GM19328 (cell line): Measurements from ENCODE around the gene GTF2IRD1.
"Not testable (repeated sequence)": the region's sequence is repeated elsewhere in the genome, so short reads cannot be mapped to it uniquely, and the experiment has no call there.

Experiments used
- ATAC-seq: cut with Tn5 transposase; IDR thresholded peaks from one replicate; pipeline ENCODE4 v1.9.1; 2021; ENCODE audit warnings: mild to moderate bottlenecking, moderate library complexity; ENCODE audit not compliant: unreplicated experiment

GTF2IRD1 gene

DNA sequence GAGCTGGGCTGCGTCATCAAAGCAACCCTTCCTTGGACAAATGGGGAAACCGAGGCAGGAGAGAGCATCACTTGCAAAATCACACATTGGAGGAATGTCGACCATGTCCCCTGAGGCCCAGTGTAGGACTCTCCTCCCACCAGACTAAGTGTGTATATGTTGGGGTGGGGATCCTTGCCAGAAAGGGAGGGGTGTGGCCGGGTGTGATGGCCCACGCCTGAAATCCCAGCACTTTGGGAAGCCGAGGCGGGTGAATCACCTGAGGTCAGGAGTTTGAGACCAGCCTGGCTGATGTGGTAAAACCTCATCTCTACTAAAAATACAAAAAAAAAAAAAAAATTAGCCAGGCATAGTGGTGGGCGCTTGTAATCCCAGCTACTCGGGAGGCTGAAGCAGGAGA is 23.3 kb upstream of the GTF2IRD1 start:
- not testable (repeated sequence) for ATAC-seq

DNA sequence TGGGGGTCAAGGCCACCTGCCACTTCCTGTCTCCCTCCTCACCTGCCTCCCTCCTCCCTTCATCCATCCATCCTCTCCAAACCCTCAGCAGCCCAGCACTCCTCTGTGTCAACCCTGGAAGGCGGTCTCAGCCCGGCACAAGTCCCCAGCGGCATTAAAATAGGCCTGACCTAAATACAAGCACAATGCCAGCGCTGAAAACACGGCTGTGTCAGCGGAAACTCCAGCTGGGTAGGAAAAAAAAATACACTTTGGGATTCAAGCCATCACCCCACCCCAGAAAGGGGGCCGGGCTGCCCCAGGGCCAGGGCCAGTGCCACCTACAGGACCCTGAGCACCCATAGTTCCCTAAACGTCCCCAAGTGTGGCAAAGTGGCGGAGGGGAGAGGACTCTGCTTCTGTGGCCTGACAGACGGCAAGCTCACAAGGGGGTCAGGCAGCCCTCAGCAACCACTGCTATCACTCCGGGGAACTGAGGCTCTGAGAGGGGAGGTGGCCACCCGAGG is 22.7 kb upstream of the GTF2IRD1 start:
- no peak for ATAC-seq

DNA sequence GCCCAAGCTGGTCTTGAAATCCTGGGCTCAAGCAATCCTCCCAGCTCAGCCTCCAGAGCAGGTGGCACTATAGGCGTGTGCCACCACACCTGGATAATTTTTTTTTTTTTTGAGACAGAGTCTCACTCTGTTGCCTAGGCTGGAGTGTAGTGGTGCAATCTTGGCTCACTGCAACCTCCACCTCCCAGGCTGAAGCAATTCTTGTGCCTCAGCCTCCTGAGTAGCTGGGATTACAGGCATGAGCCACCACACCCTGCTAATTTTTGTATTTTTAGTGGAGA is 16.5 kb upstream of the GTF2IRD1 start:
- not testable (repeated sequence) for ATAC-seq

DNA sequence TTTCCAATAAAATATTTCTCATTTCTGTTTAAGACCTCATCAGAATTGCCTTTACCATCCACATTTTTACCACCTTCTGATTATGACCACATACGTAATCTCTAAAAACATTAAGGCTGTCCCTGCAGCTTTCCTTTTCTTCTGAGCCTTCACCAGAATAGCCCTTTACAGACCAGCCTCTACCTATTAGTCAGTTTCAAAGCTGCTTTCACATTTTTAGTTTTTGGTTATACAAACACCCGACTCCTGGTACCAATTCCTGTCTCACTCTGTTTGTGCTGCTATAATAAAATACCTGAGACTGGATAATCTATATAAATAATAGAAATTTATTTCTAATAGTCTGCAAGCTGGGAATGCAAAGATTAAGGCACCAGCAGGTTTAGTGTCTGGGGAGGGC is 15.4 kb upstream of the GTF2IRD1 start:
- no peak for ATAC-seq

DNA sequence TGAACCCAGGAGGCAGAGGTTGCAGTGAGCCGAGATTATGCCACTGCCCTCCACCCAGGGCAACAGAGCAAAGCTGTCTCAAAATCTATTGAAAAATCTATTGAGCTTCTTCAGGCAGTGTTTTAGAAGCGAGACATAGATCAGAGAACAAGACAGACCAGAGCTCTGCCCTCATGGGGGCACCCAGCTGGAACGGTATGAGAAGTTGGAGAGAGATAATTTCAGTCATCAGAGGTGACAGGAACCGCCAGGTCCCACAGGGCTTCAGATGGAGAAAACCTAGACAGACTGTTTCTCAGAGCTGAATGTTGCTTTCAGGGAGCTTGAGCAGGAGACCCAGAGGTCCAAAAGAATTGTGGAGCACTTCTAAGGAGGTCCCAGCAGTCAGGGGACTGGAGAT is 14.2 kb upstream of the GTF2IRD1 start:
- no peak for ATAC-seq

DNA sequence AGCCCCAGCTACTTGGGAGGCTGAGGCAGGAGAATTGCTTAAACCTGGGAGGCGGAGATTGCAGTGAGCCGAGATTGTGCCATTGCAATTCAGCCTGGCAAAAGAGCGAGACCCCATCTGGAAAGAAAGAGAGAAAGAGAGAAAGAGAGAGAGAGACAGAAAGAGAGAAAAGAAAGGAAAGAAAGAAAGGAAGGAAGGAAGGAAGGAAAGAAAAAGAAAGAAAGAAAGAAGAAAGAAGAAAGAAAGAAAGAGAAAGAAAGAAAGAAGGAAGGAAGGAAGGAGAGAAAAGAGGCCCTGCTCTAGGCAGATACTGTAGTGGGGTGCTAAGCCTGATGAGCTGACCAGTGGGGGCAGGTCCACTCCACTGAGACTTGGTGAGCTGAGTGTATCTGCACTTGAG is 13.6 kb upstream of the GTF2IRD1 start:
- ATAC-seq = not testable (repeated sequence)

DNA sequence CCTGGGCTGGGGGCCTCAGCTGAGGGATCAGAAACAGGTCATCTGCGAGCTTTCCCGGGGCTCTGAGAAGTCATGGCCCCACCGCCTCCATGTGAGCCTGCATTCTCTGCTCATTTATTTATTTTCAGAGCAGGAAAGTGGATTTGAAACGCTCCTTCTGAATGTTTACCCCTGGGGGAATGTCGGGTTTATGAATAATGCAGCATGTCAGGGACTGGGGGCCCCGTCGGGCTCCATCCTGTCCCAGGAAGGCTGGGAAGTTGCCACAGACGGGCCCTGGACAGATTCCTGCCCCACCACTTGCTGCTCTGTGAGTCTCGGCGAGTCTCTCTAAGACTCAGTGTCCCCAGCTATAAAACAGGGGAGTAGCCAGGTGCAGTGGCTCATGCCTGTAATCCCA is 11.9 kb upstream of the GTF2IRD1 start:
- ATAC-seq = no peak

DNA sequence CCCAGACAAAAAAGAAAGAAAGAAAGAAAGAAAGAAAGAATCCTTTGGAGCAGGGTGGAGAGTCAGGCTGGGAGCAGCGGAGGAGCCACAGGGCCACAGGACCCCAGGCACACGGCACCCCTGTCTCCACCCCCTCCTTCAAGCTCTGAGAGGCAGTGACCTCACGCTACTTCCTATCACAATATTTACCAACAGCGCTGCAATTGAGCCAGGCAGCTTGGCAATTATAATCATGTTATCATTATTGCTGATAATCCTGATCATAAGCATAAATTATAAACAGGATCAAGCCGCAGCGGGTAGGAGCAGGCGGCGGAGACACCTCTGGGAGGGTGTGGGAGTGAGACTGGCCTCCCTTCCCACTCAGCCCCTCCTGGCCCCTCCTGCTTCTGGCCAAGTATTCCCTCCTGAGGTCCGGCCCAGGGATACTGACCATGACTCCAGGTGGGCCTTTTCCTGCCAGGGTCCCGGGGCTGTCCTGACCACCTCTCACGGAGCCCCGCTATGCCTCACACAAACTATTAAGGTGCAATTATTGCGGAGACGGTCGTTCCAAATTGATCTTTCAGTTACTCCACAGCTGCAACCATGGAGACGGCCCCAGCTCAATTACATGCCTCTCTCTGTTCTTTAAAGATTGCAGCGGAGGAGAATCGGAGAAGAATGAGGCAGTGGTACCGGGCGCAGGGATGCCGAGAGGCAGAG is 10.0 kb upstream of the GTF2IRD1 start:
- no peak for ATAC-seq

DNA sequence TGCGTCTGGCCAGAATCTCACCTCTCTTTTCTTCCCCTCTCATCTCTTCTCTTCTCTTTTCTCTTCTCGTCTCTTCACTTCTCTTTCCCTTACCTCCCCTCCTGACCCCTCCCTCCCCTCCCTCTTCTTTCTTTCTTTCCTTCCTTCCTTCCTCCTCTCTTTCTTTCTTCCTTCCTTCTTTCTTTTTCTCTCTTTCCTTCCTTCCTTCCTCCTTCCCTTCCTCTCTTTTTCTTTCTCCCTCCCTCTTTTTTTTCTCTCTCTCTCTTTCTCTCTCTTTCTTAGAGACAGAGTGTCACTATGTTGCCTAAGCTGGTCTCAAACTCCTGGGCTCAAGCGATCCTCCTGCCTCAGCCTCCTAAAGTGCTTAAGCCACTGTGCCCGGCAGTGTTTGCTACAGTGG is 4.6 kb upstream of the GTF2IRD1 start:
- no peak for ATAC-seq

DNA sequence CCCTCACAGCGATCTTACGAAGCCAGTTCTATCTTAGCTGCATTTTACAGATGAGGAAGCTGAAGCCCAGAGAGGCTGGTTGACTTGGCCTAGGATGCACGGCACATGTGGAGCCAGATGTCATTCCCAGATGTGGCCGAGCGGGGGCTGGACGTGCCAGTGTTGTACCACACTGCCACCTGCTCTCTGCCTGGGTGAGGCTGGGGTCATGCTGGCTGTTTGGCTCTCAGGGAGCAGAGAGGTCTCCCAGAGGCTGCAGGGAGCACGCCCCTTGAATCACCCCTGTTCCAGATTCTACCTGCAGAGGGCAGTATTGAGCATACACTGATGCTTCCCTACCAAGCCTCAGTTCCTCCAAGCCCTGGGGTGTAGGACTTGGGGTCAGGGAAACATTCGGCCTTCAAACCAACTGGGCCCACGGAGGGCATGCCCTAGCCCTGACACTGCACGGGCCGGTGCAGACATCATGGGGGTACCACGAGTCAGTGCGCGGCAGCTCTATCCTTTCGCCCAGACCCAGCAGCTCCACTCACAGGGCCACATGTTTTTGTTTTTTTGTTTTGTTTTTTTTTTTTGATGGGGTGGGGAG is 3.8 kb upstream of the GTF2IRD1 start:
- no peak for ATAC-seq

DNA sequence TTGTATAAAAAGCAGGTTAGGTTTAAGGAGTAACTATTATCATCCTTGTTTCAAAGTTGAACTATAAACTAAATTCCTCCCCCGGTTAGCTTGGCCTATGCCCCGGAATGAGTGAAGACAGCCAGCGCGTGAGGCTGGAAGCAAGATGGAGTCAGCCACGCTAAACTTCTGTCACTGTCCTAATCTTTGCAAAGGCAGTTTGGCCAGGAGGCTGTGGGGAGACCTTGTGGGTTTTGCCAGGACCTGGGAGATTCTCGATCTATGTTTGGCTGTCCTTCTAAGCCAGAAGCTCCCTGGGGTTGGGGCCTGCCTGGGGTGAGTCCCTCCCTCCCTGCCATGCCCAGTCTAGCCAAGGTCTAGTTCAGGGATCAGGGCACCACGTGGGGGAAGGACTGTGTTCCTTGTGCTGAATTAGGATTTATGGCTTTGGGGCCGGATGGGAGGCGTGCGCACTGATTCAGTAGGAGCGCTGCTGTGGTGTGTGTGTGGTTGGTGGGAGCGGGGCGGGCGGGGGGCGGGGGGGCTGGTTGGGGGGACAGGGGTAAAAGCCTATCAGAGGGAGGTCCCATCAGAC is 871 bp upstream of the GTF2IRD1 start:
- ATAC-seq = no peak

DNA sequence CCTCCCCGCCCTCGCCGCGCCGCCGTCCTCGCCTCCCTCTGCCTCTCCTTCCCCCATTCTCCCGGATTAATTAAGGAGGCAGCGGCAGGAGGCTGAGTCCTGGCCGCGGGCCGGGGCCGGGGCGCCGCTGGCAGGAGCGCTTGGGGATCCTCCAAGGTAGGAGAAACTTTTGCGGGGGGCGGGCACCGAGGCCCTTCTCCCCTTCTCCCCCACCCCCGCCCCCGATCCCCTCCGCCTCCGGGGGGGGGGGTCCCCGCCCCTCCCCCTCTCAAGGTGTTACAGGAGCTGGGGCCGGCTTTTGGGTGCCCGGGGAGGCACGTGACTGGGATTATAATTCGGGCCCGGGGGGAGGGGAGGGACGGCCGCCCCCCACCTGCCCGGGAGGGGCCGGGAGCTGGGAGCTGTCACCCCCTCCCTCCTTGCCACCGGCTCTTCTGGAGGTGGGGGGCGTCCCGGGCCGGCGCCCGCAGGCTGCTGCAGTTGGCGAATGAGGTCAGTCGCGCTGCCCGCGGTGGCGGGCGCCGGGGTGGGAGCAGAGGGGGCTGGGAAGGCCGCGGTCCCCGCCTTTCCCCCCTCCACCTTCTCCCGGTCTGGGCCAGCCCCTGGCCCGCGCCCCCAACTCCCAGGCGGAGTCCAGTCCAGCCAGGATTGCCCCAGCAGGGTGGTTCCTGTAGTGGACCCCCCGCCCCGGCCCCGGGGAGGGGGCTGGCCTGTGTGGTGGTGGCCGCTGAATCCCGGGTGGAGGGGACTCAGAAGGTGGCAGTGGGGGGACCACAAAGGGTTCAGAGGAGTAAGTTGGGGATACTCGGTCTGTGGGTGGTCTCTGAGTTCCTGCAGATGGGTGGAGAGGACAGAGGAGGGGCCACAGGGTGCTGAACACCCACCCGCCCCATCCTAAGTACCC is 567 bp downstream of the GTF2IRD1 start:
- no peak for ATAC-seq

DNA sequence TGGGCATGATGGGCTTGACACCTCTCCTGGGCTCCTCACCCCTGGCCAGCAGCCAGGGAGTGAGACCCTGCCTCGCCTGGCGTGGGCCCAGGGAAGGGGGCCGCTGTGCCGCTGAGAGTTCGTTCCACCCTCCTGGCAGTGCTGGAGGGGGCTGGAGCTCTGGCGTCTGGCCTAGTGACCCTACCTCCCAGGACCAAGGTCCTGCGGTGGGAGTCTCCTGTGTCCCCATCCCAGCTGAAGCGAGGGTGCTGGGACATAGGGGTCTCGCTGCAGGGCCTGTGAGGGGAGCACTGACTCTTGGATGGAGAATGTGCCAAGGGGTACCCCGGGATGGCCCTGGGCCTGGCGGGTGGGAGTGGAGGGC is 1.2 kb downstream of the GTF2IRD1 start:
- no peak for ATAC-seq

DNA sequence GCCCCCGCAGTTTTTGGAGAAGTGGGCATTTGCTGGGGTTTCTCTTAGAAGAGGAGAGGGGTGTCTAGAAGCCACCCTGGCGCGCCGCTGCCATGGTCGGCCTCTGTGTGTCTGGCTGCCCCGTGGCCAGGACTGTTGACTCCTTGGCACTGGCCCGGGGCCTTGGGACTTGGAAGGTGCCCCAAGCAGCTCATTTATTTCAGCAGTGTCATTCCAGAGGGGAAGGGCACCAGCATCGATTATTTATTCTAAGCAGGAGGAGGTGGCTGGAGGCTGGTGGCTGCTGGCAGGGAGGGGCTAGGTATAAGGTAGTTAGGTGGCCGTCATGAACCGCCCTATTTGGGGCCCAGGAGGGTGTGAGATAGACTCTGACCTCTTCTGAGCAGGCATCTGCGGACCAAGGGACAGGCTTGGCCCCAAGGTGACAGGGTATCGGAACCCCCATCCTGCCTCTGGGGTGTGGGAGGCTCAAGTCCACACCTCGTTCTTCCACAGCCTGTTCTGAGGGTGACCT is 1.6 kb downstream of the GTF2IRD1 start:
- no peak for ATAC-seq

DNA sequence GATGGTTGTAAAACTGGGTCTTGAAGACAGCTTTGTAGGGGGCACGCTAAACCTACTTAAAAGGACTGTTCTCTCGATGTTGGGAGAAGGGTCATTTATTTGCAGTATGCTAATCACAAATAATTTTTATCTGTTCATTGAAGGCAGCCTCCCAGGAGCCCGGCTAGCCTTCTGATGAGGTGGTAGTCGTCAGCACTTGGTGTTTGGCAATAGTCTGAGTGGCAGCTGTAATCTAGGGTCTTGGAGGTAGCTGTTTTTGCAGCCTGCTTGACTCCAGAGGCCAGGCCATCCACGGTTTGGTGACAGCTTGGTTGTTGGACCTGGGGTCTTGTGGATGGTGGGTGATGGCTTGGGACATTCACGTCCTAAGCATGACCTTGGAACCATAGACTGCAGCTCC is 2.2 kb downstream of the GTF2IRD1 start:
- no peak for ATAC-seq

DNA sequence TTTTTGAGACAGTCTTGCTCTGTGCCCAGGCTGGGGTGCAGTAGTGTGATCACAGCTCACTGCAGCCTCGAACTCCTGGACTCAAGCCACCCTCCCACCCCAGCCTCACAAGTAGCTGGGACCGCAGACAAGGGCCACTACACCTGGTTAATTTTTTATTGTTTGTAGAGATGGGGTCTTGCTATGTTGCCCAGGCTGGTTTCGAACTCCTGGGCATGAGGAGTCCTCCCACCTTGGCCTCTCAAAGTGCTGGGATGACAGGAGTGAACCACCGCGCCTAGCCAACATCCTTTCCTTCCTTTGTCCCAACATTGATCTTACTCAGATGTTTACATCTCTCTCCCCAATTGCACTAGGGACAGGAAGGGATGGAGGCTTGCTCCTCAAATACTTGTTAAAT is 3.3 kb downstream of the GTF2IRD1 start:
- ATAC-seq = no peak

DNA sequence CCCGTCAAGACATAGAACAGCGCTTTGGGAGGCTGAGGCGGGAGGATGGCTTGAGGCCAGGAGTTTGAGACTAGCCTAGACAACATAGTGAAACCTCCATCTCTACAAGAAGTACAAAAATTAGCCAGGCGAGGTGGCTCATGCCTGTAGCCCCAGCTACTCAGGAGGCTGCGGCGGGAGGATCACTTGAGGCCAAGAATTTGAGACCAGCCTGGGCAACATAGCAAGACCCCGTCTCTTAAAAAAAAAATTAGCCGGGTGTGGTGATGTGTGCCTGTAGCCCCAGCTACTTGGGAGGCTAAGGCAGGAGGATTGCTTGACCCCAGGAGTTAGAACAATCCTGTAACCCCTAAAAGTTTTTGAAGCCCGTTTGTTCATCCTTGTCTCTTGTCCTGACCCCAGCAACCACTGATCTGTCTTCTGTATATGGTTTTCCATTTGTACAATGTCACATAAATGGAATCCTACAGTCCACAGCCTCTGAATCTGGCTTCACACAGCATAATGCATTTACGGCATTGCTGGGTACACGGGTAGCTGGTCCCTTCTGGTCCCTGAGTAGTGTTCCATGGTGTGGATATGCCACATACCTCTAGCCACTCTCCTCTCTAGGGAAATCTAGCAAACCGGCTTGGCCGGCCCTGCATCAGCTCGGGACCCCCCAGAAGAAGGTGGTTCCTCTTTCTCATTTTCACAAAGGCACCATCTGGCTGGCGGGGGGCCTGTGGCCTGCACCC is 8.4 kb downstream of the GTF2IRD1 start:
- no peak for ATAC-seq

DNA sequence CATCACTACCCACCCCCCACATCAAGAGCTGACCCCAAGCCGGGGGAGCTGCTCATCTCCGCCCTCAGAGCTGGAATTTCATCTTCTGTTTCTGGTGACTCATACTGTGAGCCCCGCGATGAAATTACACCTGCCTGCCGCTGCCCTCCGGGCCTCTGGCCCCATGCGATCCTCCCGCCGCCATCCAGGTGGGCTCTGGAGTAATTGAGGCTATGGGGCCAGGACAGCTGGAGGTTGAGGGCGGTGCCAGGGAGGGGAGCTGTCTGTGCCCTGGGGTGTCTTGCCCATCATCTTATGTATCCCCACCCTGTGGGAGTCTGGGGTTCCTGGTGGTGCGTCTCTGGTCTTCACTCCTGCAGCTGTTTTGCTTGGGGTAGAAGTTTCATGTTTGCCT is 9.0 kb downstream of the GTF2IRD1 start:
- no peak for ATAC-seq

DNA sequence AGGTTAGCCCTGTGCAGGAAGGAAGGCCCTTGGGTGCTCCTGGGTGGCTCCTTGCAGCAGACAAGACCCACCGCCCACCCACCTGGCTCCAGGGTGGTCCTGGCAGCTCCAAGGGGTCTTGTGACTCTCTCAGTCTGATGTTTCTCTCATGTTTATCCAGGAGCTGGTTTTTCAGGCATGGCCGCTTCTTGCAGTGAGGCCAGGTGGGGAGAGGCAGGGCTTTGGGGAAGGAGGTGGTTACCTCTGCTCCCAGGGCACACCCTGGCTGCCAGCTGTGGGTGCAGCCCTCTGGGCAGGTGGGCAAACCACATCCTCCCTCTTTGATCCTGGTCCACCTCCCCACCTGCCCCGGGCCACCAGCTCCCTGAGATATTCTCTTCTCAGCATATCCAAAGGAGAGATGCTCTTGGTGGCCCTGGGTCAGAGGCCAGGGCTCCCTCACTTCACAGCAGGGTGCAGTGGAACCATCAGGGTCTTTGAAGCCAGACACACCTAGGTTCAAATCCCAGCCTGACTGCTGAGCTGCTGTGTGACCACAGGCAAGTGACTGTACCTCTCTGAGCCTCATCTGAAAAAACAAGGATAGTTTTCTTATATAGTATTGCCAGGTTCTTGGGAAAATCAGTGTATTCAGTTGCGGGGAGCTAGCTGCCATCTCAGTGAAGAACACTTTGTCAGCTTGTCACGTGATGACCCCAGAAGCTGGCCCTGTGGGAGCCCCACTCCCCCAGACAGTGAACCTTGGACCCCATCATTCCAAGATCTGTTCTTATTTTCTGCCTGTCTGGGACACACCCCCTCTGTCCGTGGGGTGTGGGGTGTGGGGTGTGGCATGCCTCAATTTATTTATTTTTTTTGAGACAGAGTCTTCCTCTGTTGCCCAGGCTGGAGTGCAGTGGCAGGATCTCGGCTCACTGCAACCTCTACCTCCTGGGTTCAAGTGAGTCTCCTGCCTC is 11.5 kb downstream of the GTF2IRD1 start:
- ATAC-seq = no peak
